ENCODE results near the gene PDE1A.

- TF ChIP-seq CTCF (IDR thresholded peaks at IDR 0.05) (no peak), POLR2A (IDR thresholded peaks at IDR 0.05) (no peak)
Measured at GRCh38 chr2:182181381-182181780, 245.5 kb downstream of the PDE1A start.

All from esophagus squamous epithelium (tissue), 4 donors.